ENCODE results near the gene EEA1. TPM values are rescaled to one million over a fixed set of nuclear protein-coding genes. Genes with fewer than 3 reads are reported as not detected.

EEA1 gene
- total RNA-seq, 1 experiment from 2014 or later = 4.3 TPM

DNA sequence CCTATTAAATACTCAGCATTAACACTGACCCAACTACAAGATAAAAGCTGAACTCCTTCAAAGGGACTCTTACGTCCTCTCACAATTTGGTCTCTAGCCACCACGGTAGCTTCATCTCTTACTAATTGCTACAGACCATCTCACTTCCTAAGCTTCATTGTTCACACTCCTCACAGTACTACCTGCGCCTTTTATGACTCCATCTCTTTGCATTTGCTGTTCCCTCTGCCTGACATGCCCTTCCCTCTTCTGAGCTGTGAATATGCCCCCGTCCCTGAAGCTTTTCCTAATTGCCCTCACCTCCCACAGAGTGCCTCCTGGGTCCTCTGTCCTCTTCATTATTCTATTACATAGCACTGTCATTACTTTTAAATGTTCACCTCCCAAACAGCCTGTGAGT is 2.5 kb downstream of the EEA1 start:
- Histone ChIP-seq H3K27me3 (ENCODE audit: control insufficient read depth, insufficient read depth, low read length) (no peaks in the 10 kb centered on the region), H3K4me3 (ENCODE audit: insufficient read depth, low read depth, low read length) (no peak overlapping the region), H3K36me3 (replicated peaks; ENCODE audit: control insufficient read depth, insufficient read depth, low read length) (no peaks in the 10 kb centered on the region)
- DNase-seq = no peak

GRCh38 chr12:92921877-92922276 is 7.2 kb downstream of the EEA1 start:
- no peak overlapping the region for H3K4me3 ChIP-seq (ENCODE audit: insufficient read depth, low read depth, low read length)
- no peak for DNase-seq
- no peaks in the 10 kb centered on the region for H3K36me3 ChIP-seq (replicated peaks; ENCODE audit: control insufficient read depth, insufficient read depth, low read length)
- H3K27me3 ChIP-seq (ENCODE audit: control insufficient read depth, insufficient read depth, low read length) = no peaks in the 10 kb centered on the region

GRCh38 chr12:92915365-92915764 is 13.7 kb downstream of the EEA1 start:
- DNase-seq = no peak
- no peaks in the 10 kb centered on the region for H3K36me3 ChIP-seq (replicated peaks; ENCODE audit: control insufficient read depth, insufficient read depth, low read length)
- H3K27me3 ChIP-seq (ENCODE audit: control insufficient read depth, insufficient read depth, low read length) = no peaks in the 10 kb centered on the region
- no peak overlapping the region for H3K4me3 ChIP-seq (ENCODE audit: insufficient read depth, low read depth, low read length)

GRCh38 chr12:92914170-92914569 is 14.9 kb downstream of the EEA1 start:
- DNase-seq = no peak
- H3K4me3 ChIP-seq (ENCODE audit: insufficient read depth, low read depth, low read length) = no peak overlapping the region
- H3K27me3 ChIP-seq (ENCODE audit: control insufficient read depth, insufficient read depth, low read length) = no peaks in the 10 kb centered on the region
- no peaks in the 10 kb centered on the region for H3K36me3 ChIP-seq (replicated peaks; ENCODE audit: control insufficient read depth, insufficient read depth, low read length)

DNA sequence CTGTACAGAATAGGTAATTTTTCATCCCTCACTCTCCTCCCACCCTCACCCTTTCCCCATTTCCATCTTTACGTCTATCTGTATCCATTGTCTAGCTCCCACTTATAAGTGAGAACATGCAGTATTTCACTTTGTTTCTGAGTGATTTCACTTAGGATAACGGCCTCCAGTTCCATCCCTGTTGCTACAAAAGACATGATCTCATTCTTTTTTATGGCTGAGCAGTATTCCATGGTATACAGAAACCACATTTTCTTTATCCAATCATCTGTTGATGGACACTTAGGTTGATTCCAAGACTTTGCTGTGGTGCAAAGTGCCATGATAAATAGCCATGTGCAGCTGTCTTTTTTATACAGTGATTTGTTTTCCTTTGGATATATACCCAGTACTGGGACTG is 16.4 kb downstream of the EEA1 start:
- H3K4me3 ChIP-seq (ENCODE audit: insufficient read depth, low read depth, low read length) = no peak overlapping the region
- no peak for DNase-seq
- no peaks in the 10 kb centered on the region for H3K27me3 ChIP-seq (ENCODE audit: control insufficient read depth, insufficient read depth, low read length)
- H3K36me3 ChIP-seq (replicated peaks; ENCODE audit: control insufficient read depth, insufficient read depth, low read length) = no peaks in the 10 kb centered on the region

- no peak for DNase-seq
- H3K4me3 ChIP-seq (ENCODE audit: insufficient read depth, low read depth, low read length) = no peak overlapping the region
- no peaks in the 10 kb centered on the region for H3K36me3 ChIP-seq (replicated peaks; ENCODE audit: control insufficient read depth, insufficient read depth, low read length)
- no peaks in the 10 kb centered on the region for H3K27me3 ChIP-seq (ENCODE audit: control insufficient read depth, insufficient read depth, low read length)
Observed at GRCh38 chr12:92912052-92912451, 17.0 kb downstream of the EEA1 start.

DNA sequence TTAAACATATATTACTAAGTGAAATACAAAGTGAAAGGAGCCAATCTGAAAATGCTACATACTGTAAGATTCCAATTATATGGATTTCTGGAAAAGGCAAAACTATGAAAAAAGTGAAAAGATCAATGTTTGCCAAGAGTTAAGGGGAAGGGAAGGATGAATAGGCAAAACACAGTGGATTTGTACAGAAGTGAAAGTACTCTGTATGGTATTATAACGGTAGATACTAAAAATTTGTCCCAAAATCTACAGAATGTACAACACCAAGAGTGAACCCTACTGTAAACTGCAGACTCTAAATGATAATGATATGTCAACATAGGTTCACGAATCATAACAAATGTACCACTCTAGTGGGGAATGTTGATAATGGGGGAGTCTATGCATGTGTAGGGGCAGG is 17.8 kb downstream of the EEA1 start:
- no peak for DNase-seq
- no peak overlapping the region for H3K4me3 ChIP-seq (ENCODE audit: insufficient read depth, low read depth, low read length)
- no peaks in the 10 kb centered on the region for H3K36me3 ChIP-seq (replicated peaks; ENCODE audit: control insufficient read depth, insufficient read depth, low read length)
- no peaks in the 10 kb centered on the region for H3K27me3 ChIP-seq (ENCODE audit: control insufficient read depth, insufficient read depth, low read length)

DNA sequence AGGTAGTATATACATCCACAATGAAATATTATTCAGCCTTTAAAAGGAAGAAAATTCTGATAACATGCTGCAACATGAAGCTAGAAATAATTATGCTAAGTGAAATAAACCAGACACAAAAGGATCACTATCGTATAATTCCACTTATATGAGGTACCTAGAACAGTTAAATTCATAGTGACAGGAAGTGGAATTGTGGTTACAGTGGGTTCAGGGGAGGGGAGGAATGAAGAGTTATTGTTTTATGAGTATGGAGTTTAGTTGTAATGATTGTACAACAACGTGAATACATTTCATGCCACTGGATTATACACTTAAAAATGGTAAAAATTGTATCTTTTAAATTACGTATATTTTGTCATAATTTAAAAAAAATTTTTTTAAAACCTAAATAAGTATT is 21.0 kb downstream of the EEA1 start:
- Histone ChIP-seq H3K36me3 (replicated peaks; ENCODE audit: control insufficient read depth, insufficient read depth, low read length) (no peaks in the 10 kb centered on the region), H3K4me3 (ENCODE audit: insufficient read depth, low read depth, low read length) (no peak overlapping the region), H3K27me3 (ENCODE audit: control insufficient read depth, insufficient read depth, low read length) (no peaks in the 10 kb centered on the region)
- no peak for DNase-seq

GRCh38 chr12:92905811-92906554 is 23.1 kb downstream of the EEA1 start:
- no peak for DNase-seq
- H3K36me3 ChIP-seq (replicated peaks; ENCODE audit: control insufficient read depth, insufficient read depth, low read length) = no peaks in the 10 kb centered on the region
- H3K4me3 ChIP-seq (ENCODE audit: insufficient read depth, low read depth, low read length) = no peak overlapping the region
- H3K27me3 ChIP-seq (ENCODE audit: control insufficient read depth, insufficient read depth, low read length) = no peaks in the 10 kb centered on the region

- Histone ChIP-seq H3K36me3 (replicated peaks; ENCODE audit: control insufficient read depth, insufficient read depth, low read length) (no peaks in the 10 kb centered on the region), H3K4me3 (ENCODE audit: insufficient read depth, low read depth, low read length) (no peak overlapping the region), H3K27me3 (ENCODE audit: control insufficient read depth, insufficient read depth, low read length) (no peaks in the 10 kb centered on the region)
- no peak for DNase-seq
Observed at GRCh38 chr12:92905258-92905810, 23.8 kb downstream of the EEA1 start.

DNA sequence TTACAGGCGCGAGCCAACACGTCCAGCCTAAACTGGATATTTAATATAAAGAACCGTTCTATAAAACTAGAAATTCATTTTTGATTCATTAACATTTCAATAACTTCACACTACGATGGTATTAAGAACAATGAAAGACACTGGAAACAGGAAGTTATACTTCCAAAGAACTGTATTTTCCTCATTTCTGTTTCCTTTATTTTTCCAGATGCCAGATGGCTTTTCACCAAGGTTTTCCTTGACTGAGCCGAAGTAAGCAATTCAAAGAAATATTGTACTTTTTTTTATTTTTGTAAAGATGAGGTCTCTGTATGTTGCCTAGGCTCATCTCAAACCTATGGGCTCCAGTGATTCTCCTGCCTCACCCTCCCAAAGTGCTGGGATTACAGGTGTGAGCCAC is 28.2 kb downstream of the EEA1 start:
- H3K4me3 ChIP-seq (ENCODE audit: insufficient read depth, low read depth, low read length) = no peak overlapping the region
- no peak for DNase-seq
- no peaks in the 10 kb centered on the region for H3K36me3 ChIP-seq (replicated peaks; ENCODE audit: control insufficient read depth, insufficient read depth, low read length)
- H3K27me3 ChIP-seq (ENCODE audit: control insufficient read depth, insufficient read depth, low read length) = no peaks in the 10 kb centered on the region

- Histone ChIP-seq H3K36me3 (replicated peaks; ENCODE audit: control insufficient read depth, insufficient read depth, low read length) (no peaks in the 10 kb centered on the region), H3K27me3 (ENCODE audit: control insufficient read depth, insufficient read depth, low read length) (no peaks in the 10 kb centered on the region), H3K4me3 (ENCODE audit: insufficient read depth, low read depth, low read length) (no peak overlapping the region)
- peak; percentile 10 for DNase-seq
Observed at GRCh38 chr12:92899386-92900001, 29.6 kb downstream of the EEA1 start.

DNA sequence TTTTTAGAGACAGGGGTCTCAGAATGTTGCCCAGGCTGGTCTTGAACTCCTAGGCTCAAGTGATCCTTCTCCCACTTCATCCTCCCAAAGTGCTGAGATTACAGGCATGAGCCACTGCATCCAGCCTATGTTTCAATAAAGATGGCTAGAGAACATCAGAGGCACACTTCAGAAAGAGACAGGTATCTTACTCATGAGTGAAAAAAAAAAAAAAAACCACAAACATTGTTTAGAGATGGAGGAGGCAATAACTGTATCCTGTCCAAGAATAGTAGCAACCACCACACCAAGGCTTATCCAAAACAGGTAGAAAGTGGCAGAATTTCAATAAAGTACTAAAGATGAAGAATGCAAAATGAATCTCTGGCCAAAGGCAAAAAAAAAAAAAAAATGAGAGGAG is 30.3 kb downstream of the EEA1 start:
- Histone ChIP-seq H3K36me3 (replicated peaks; ENCODE audit: control insufficient read depth, insufficient read depth, low read length) (no peaks in the 10 kb centered on the region), H3K4me3 (ENCODE audit: insufficient read depth, low read depth, low read length) (no peak overlapping the region), H3K27me3 (ENCODE audit: control insufficient read depth, insufficient read depth, low read length) (no peaks in the 10 kb centered on the region)
- no peak for DNase-seq

GRCh38 chr12:92897844-92898243 is 31.3 kb downstream of the EEA1 start:
- H3K27me3 ChIP-seq (ENCODE audit: control insufficient read depth, insufficient read depth, low read length) = no peaks in the 10 kb centered on the region
- DNase-seq = no peak
- no peaks in the 10 kb centered on the region for H3K36me3 ChIP-seq (replicated peaks; ENCODE audit: control insufficient read depth, insufficient read depth, low read length)
- no peak overlapping the region for H3K4me3 ChIP-seq (ENCODE audit: insufficient read depth, low read depth, low read length)

DNA sequence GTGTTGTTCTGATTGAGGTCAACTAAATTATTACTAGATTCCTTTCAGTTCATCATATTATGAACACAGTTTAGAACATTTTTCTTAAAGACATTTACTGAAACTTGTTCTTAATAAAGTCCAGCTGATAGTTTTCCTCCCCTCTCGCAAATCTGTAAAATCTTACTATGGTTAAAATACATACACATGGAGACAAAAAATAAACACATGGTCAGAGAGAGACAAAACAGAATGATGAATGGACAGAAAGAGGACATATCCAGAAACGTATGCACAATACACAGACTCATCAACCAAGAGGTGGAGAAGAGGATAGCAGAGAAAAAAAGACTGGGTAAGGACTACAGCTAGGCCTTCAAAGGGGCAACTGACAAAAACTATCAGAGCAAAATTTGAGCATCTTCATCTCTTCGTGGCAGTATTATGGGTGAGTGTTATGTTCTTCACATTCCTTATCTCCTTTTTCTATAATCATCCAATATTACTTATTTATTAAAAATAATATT is 38.4 kb downstream of the EEA1 start:
- no peak overlapping the region for H3K4me3 ChIP-seq (ENCODE audit: insufficient read depth, low read depth, low read length)
- no peaks in the 10 kb centered on the region for H3K27me3 ChIP-seq (ENCODE audit: control insufficient read depth, insufficient read depth, low read length)
- H3K36me3 ChIP-seq (replicated peaks; ENCODE audit: control insufficient read depth, insufficient read depth, low read length) = no peaks in the 10 kb centered on the region
- DNase-seq = no peak

Measured in H7 (cell line).